SK-N-SH (cell line): ENCODE data around the gene TCF15.

Source experiments
- EP300 ChIP-seq, 2 experiments: IDR thresholded peaks; 2 replicates each; pipeline versions ENCODE4 v1.4.0 to v1.6.1; 2012; ENCODE audit warnings: borderline replicate concordance in 1 of 2, low read depth in 1 of 2, low read length in 1 of 2
- FOXJ3 ChIP-seq: sonication (generic); formaldehyde crosslinking; IDR thresholded peaks from 2 replicates; pipeline ENCODE4 v1.5.1; 2020; ENCODE audit warnings: mild to moderate bottlenecking, missing genetic modification reagents
- MXI1 ChIP-seq: IDR thresholded peaks from 2 replicates; pipeline ENCODE4 v1.6.1; 2012; ENCODE audit warnings: mild to moderate bottlenecking, low read depth, low read length, improper control_type of control experiment
- NRF1 ChIP-seq: IDR thresholded peaks from 2 replicates; pipeline ENCODE4 v1.6.1; 2012; ENCODE audit warnings: low read depth, mild to moderate bottlenecking, low read length
- POLR2AphosphoS5 ChIP-seq: IDR thresholded peaks from 2 replicates; pipeline ENCODE4 v1.6.1; 2012; ENCODE audit warnings: low read depth, low read length
- RCOR1 ChIP-seq: fragments of 150-350 bp; IDR thresholded peaks from 2 replicates; pipeline ENCODE4 v1.6.1; 2017; ENCODE audit warnings: antibody characterized with exemption, low read length
- SIN3A ChIP-seq: IDR thresholded peaks from 2 replicates; pipeline ENCODE4 v1.6.1; 2012; ENCODE audit warnings: low read depth, mild to moderate bottlenecking, low read length, moderate library complexity, borderline replicate concordance
- SMC3 ChIP-seq: IDR thresholded peaks from 2 replicates; pipeline ENCODE4 v1.6.1; 2012; ENCODE audit warnings: low read depth, low read length, improper control_type of control experiment
- TCF12 ChIP-seq: IDR thresholded peaks from 2 replicates; pipeline ENCODE4 v1.4.0; 2012
- YY1 ChIP-seq: IDR thresholded peaks from 2 replicates; pipeline ENCODE4 v1.4.0; 2012; ENCODE audit warnings: low read depth, mild to moderate bottlenecking
- TF ChIP-seq, protein P1 (sequence below): fragments of 200-600 bp; sonication (generic); IDR thresholded peaks from 2 replicates; pipeline ENCODE4 v1.6.1; 2017; ENCODE audit warnings: antibody characterized with exemption, mild to moderate bottlenecking, moderate library complexity
- TF ChIP-seq, protein P2 (sequence below): IDR thresholded peaks from 2 replicates; pipeline ENCODE4 v1.4.0; 2012; ENCODE audit warnings: low read depth
- TF ChIP-seq, protein P3 (sequence below): fragments of 150-350 bp; IDR thresholded peaks from 2 replicates; pipeline ENCODE4 v1.6.1; 2017; ENCODE audit warnings: antibody characterized with exemption, low read length, low read depth, borderline replicate concordance

DNA sequence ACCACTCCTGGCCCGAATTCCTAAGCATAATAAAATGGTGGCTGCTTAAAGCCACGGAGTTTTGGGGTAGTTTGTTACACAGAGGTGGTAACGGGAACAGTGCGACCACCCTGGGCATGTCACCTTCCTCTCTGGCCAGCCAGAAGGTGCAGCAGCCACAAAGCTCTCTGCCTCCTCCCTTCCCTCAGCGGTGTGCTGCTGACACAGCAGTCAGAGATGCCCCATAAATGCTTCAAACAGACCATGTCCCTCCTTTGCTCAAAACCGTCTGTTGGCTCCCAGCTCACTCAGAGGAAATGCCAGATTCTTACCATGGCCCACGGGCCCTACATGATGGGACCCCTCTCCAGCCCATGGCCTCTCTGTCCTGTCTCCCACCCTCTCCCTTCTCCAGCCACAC is 12.1 kb upstream of the TCF15 start:
- TF ChIP-seq, protein P1, sequence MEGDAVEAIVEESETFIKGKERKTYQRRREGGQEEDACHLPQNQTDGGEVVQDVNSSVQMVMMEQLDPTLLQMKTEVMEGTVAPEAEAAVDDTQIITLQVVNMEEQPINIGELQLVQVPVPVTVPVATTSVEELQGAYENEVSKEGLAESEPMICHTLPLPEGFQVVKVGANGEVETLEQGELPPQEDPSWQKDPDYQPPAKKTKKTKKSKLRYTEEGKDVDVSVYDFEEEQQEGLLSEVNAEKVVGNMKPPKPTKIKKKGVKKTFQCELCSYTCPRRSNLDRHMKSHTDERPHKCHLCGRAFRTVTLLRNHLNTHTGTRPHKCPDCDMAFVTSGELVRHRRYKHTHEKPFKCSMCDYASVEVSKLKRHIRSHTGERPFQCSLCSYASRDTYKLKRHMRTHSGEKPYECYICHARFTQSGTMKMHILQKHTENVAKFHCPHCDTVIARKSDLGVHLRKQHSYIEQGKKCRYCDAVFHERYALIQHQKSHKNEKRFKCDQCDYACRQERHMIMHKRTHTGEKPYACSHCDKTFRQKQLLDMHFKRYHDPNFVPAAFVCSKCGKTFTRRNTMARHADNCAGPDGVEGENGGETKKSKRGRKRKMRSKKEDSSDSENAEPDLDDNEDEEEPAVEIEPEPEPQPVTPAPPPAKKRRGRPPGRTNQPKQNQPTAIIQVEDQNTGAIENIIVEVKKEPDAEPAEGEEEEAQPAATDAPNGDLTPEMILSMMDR = no peak
- TF ChIP-seq, protein P2, sequence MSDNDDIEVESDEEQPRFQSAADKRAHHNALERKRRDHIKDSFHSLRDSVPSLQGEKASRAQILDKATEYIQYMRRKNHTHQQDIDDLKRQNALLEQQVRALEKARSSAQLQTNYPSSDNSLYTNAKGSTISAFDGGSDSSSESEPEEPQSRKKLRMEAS = no peak
- TF ChIP-seq EP300 (IDR thresholded peaks at IDR 0.05; ENCODE audit: borderline replicate concordance in 1 of 2, low read depth in 1 of 2, low read length in 1 of 2) (no peak), FOXJ3 (no peak), MXI1 (no peak), SMC3 (no peak), SIN3A (no peak), POLR2AphosphoS5 (no peak), TCF12 (no peak), NRF1 (no peak), RCOR1 (no peak), YY1 (no peak)
- TF ChIP-seq, protein P3, sequence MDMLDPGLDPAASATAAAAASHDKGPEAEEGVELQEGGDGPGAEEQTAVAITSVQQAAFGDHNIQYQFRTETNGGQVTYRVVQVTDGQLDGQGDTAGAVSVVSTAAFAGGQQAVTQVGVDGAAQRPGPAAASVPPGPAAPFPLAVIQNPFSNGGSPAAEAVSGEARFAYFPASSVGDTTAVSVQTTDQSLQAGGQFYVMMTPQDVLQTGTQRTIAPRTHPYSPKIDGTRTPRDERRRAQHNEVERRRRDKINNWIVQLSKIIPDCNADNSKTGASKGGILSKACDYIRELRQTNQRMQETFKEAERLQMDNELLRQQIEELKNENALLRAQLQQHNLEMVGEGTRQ = no peak
